ENCODE measurements around the gene PACS2. TPM values are rescaled to one million over a fixed set of nuclear protein-coding genes. Genes with fewer than 3 reads are reported as not detected.

Gene PACS2
- total RNA-seq, 1 experiment from 2014 or later = 72.5 TPM

DNA sequence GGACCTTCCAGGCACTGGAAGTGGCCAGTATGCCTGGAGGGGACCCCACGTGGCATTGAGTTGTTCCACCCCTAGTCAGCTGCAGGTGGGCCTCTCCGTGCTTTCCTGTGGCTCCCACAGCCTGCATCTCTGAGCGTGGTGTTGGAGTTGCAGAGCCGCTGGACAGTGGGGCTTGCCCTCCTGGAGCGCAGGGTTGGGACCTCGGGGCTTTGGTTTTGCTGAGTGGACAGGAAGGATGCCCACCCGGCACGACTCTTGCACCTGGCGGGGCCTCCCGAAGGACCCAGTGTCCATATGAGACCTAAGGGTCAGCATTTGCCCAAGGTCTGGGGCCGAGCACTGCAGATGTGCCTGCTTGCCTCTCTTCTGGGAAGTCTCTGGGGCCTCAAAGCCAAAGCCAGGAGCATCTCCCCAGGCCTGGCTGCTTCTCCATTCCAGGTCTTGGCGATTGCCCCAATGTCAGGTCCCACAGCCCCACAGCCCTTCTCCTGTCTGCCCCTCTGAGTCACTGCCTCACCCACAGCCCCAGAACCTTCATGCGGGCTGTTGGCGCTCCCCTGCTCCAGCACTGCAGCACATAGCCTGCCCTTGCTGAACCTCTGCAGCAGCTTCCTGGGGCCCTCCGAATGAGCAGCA is 1.5 kb downstream of the PACS2 start:
- no peaks in the 10 kb centered on the region; the same call in 1 of the 2 replicates for H3K4me1 ChIP-seq (ENCODE audit: insufficient read depth, low read length)
- H2BK20ac ChIP-seq (ENCODE audit: low read depth, low read length, poor library complexity, severe bottlenecking) = no peak overlapping the region
- H3K27me3 ChIP-seq (ENCODE audit: insufficient read depth, low read length) = no peaks in the 10 kb centered on the region
- H3K4me2 ChIP-seq (ENCODE audit: insufficient read depth, insufficient read length, low read length) = peak overlapping the region; percentile 61
- peaks cover 7% of the 10 kb centered on the region for H4K20me1 ChIP-seq (ENCODE audit: control insufficient read depth, insufficient read depth, insufficient read length)
- no peak overlapping the region for H3T11ph ChIP-seq (ENCODE audit: low read length)
- no CpG with 5 or more reads among the region's 15 CpGs for WGBS (ENCODE audit: extremely low coverage, insufficient read length, low lambda C conversion rate)
- Mint-ChIP-seq H3K4me1 (peaks cover 19 to 26% of the 10 kb centered on the region in 2 experiments), H3K9me3 (peaks cover 0 to 2% of the 10 kb centered on the region in 2 experiments; a peak in 1 of 5 replicates), H3K36me3 (ENCODE audit: insufficient read depth in 1 of 3, low read depth in 3 of 3) (peaks cover 0 to 4% (median 2%) of the 10 kb centered on the region in 3 experiments; a peak in 5 of 7 replicates), H3K27ac (no peak overlapping the region), H3K27me3 (ENCODE audit: low read depth) (peaks cover 11% of the 10 kb centered on the region), H3K4me3 (peak overlapping the region; percentile 82 to 90)
- no peak overlapping the region for H3K27ac ChIP-seq (ENCODE audit: insufficient read length, low read depth, low read length)
- peaks cover 5% of the 10 kb centered on the region for H3K79me1 ChIP-seq (ENCODE audit: insufficient read depth, low read depth, low read length, poor library complexity, severe bottlenecking)
- H3K23ac ChIP-seq (ENCODE audit: insufficient read length, low read depth, low read length) = no peak overlapping the region
- H4K91ac ChIP-seq (ENCODE audit: insufficient read length, low read depth, low read length) = no peak overlapping the region
- no peak overlapping the region for H3K9ac ChIP-seq (ENCODE audit: extremely low read depth, insufficient read length, low read length)
- H2BK120ac ChIP-seq (ENCODE audit: low read depth, low read length, poor library complexity, severe bottlenecking) = no peak overlapping the region
- H3K79me2 ChIP-seq (ENCODE audit: insufficient read depth, low read length) = peaks cover 14% of the 10 kb centered on the region; the same call in 1 of the 2 replicates
- H3K18ac ChIP-seq (ENCODE audit: insufficient read length, low read depth, low read length) = no peak overlapping the region
- TF ChIP-seq, protein P1, sequence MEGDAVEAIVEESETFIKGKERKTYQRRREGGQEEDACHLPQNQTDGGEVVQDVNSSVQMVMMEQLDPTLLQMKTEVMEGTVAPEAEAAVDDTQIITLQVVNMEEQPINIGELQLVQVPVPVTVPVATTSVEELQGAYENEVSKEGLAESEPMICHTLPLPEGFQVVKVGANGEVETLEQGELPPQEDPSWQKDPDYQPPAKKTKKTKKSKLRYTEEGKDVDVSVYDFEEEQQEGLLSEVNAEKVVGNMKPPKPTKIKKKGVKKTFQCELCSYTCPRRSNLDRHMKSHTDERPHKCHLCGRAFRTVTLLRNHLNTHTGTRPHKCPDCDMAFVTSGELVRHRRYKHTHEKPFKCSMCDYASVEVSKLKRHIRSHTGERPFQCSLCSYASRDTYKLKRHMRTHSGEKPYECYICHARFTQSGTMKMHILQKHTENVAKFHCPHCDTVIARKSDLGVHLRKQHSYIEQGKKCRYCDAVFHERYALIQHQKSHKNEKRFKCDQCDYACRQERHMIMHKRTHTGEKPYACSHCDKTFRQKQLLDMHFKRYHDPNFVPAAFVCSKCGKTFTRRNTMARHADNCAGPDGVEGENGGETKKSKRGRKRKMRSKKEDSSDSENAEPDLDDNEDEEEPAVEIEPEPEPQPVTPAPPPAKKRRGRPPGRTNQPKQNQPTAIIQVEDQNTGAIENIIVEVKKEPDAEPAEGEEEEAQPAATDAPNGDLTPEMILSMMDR (conservative IDR thresholded peaks at IDR 0.05) = no peak
- H3K9me3 ChIP-seq (ENCODE audit: control insufficient read depth, low read depth, low read length) = no peaks in the 10 kb centered on the region
- no peak overlapping the region for H4K8ac ChIP-seq (replicated peaks; ENCODE audit: insufficient read length, low read depth, low read length)
- no peak overlapping the region for H2BK5ac ChIP-seq (ENCODE audit: insufficient read length, low read length)
- DNase-seq = peak; percentile 23
- H3K56ac ChIP-seq (ENCODE audit: insufficient read length, low read depth, low read length) = no peak overlapping the region
- H3K14ac ChIP-seq (ENCODE audit: insufficient read depth, low read length) = peak overlapping the region; percentile 6; the same call in 1 of the 2 replicates
- H3K4ac ChIP-seq (ENCODE audit: low read depth, low read length) = no peak overlapping the region
- H4K5ac ChIP-seq (ENCODE audit: insufficient read length, low read depth, low read length) = no peak overlapping the region
- peaks cover 8% of the 10 kb centered on the region for H3K23me2 ChIP-seq (ENCODE audit: insufficient read length, low read depth, low read length, poor library complexity, severe bottlenecking)
- no peak overlapping the region for H2BK15ac ChIP-seq (ENCODE audit: low read depth, low read length)
- no peak overlapping the region for H2AFZ ChIP-seq (ENCODE audit: low read length)
- H2BK12ac ChIP-seq (ENCODE audit: insufficient read length, low read depth, low read length) = no peak overlapping the region
- no peak overlapping the region for H2AK5ac ChIP-seq (ENCODE audit: insufficient read length, low read length)
